ENCODE measurements around the gene MRGPRD.

- TF ChIP-seq EZH2phosphoT487 (IDR thresholded peaks at IDR 0.05; ENCODE audit: unreplicated experiment), result no peak
- TF ChIP-seq, protein P1, sequence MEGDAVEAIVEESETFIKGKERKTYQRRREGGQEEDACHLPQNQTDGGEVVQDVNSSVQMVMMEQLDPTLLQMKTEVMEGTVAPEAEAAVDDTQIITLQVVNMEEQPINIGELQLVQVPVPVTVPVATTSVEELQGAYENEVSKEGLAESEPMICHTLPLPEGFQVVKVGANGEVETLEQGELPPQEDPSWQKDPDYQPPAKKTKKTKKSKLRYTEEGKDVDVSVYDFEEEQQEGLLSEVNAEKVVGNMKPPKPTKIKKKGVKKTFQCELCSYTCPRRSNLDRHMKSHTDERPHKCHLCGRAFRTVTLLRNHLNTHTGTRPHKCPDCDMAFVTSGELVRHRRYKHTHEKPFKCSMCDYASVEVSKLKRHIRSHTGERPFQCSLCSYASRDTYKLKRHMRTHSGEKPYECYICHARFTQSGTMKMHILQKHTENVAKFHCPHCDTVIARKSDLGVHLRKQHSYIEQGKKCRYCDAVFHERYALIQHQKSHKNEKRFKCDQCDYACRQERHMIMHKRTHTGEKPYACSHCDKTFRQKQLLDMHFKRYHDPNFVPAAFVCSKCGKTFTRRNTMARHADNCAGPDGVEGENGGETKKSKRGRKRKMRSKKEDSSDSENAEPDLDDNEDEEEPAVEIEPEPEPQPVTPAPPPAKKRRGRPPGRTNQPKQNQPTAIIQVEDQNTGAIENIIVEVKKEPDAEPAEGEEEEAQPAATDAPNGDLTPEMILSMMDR (conservative IDR thresholded peaks at IDR 0.05; ENCODE audit: low read depth in 2 of 2), result no peak
- TF ChIP-seq REST (IDR thresholded peaks at IDR 0.05; ENCODE audit: unreplicated experiment), result no peak
- TF ChIP-seq EZH2 (IDR thresholded peaks at IDR 0.05; ENCODE audit: low read depth, unreplicated experiment), result no peak
- TF ChIP-seq NANOG (IDR thresholded peaks at IDR 0.05; ENCODE audit: borderline replicate concordance), result no peak
Measured at GRCh38 chr11:69003866-69004367, 23.1 kb upstream of the MRGPRD start.

Data from GM23338 (cell line).